HG02884 (cell line): ENCODE results near the gene SYAP1.
"Not testable (repeated sequence)": the region's sequence is repeated elsewhere in the genome, so short reads cannot be mapped to it uniquely, and the experiment has no call there.

Experiments used
- ATAC-seq: cut with Tn5 transposase; IDR thresholded peaks from one replicate; pipeline ENCODE4 v1.9.1; 2021; ENCODE audit warnings: mild to moderate bottlenecking, moderate library complexity; ENCODE audit not compliant: unreplicated experiment

SYAP1 gene

GRCh38 chrX:16722481-16722880 is 3.1 kb downstream of the SYAP1 start:
- ATAC-seq = no peak

GRCh38 chrX:16725072-16725471 is 5.7 kb downstream of the SYAP1 start:
- ATAC-seq = no peak

- ATAC-seq = not testable (repeated sequence)
Measured at GRCh38 chrX:16726347-16726988, 7.1 kb downstream of the SYAP1 start.

DNA sequence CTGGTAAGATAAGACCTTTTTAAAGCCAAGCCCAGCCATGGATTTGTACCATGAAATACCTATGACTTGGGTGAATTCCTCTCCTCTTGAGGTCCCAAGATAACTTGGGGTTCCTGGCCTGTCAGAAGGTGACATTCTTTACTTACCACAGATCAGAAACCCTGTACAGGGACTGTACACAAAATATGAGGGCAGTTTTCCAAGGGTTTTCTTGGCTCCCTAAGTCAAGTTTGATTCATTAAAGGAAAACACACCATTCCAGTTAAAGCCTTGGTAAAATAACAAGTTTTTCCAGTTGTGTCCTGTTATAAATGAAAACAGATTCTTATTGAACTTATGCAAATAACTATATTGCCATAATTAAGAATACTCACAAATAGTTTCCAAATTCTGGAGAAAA is 8.2 kb downstream of the SYAP1 start:
- no peak for ATAC-seq

DNA sequence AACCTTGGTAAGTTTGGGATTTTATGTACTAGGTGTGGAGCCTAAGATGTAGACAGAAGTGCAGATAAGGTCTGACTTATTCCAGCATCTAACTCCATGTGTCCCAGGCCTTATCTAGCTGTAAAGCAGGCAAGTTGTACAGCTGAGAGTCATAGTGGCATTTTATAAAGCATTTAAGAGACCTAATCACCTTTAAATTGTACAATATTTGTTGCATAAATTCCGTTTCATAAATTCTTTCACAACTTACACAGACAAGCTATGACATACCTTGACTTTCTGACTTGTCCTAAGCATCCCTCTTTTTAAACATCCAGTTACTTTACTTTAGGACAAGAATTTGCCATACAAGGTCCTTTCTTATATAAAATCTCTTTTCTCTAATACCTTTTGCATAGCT is 11.0 kb downstream of the SYAP1 start:
- ATAC-seq = no peak

DNA sequence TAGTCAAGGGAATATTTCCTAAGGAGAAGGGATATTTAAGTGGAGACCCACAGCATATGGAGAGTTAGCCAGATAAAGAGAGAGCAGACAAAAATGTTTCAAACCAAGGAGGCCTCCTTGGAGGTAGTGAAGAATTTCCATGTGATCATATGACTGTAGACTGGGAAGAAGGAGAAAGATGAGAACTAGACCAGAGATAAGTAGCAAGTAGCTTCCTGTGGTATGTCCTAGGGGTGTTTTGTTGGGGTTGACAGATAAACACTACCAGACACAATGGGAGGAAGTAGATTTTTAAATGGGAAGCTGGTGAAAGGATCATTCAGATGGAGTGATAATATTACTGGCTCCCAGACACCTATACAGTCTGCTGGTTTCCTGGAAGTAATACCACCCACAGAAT is 13.6 kb downstream of the SYAP1 start:
- no peak for ATAC-seq

- ATAC-seq = no peak
Measured at GRCh38 chrX:16737024-16737423, 17.6 kb downstream of the SYAP1 start.

GRCh38 chrX:16739574-16739973 is 20.2 kb downstream of the SYAP1 start:
- ATAC-seq = no peak

DNA sequence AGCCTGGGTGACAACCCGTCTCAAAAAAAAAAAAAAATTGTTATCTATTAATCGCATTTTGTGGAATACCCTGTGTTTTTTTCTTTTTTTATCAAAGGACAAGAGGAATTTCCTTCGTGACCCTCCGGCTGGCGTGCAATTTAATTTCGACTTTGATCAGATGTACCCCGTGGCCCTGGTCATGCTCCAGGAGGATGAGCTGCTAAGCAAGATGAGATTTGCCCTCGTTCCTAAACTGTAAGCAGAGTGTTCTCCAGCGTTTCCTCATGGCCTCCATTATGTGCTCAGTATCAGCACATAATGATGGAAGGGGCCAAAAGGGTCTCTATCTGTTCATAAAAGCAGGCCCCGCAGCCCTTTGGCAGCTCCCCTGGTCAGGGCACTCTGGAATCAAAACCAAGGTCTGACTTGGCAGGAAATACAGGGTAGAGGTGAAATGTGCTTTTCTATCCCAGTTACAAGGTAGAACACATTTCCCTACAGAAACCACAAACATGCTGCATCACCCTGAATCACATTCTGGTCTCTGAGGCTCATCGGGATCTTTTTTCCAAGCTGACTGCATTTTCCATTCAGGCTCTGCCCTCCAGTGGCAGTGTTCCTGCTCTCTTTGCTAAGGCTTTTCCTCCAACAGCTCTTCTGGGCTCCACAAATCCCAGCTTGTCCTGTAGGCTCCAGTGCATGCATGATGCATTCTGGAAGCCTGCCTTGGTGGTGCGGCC is 24.4 kb downstream of the SYAP1 start:
- ATAC-seq = no peak

- ATAC-seq = no peak
Measured at GRCh38 chrX:16745102-16745501, 25.7 kb downstream of the SYAP1 start.

GRCh38 chrX:16745659-16746058 is 26.2 kb downstream of the SYAP1 start:
- ATAC-seq = no peak

- ATAC-seq = no peak
Measured at GRCh38 chrX:16748425-16748824, 29.0 kb downstream of the SYAP1 start.

DNA sequence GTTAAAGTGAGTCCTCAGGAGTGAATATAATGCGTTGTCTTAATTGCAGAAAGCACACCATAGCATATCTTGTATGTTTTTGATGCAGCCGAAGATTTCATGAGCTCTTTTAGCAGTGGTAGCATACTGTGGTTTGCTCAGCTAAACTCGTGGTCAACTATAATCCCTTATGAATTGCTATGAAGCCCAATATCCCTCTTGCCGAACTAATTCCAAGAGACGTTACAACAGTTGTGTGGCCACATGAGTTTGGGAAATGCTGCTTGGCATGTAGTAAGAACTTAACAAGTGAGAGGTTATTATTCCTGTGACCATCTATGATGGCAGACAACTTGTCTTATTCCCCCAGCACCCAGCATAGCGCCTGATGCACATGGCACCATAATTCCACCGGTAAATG is 30.7 kb downstream of the SYAP1 start:
- no peak for ATAC-seq

GRCh38 chrX:16754019-16754418 is 34.6 kb downstream of the SYAP1 start:
- ATAC-seq = no peak

- ATAC-seq = no peak
Measured at GRCh38 chrX:16756724-16757123, 37.3 kb downstream of the SYAP1 start.

DNA sequence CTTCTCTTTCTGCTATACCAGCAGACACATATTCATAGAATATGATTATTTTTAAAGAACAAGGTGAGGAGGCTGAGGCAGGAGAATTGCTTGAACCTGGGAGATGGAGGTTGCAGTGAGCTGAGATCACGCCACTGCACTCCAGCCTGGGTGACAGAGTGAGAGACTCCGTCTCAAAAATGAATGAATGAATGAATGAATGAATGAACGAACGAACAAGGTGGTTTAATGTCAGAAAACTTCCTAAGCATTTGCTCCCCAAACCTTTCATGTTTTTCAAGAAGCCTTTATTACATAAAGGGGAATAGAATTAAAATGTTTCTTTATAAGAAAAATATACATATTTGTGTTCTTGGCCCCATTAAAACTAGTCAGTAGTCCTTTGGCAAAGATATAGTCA is 42.1 kb downstream of the SYAP1 start:
- not testable (repeated sequence) for ATAC-seq

GRCh38 chrX:16762579-16762978 is 43.2 kb downstream of the SYAP1 start:
- no peak for ATAC-seq

DNA sequence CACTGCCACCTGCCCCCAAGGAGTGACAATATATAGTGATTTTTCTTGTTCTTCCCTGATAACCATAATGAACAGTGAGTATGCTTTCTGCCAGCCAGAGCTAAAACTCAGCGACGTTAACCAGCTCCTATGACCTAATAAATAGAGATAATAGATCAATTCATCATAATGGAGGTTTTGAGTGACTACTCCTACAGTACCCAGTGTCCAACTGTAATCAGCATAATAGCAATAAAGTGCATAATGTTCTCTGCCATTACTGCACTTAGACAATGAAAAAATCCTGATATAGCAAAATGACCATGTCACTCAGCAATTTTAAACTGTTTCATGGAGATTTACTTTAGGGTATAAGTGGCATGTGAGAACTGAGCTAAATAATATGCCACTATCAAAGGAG is 46.2 kb downstream of the SYAP1 start:
- no peak for ATAC-seq

DNA sequence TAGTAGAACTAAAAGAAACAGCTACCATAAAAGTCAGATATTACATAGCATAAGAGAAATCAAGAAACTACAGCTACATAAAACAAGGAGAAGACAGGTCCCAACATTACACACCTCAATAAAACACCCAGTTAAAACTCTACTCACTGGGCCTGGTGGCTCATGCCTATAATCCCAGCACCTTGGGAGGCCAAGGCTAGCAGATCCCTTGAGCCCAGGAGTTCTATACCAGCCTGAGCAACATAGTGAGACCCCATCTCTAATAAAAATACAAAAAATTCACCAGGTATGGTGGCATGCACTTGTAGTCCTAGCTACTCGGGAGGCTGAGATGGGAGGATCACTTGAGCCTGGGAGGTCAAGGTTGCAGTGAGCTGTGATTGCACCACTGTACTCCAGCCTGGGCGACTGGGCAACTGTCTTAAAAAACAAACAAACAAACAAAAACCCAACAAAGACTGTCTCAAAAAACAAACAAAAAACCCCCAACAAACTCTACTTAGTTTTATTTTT is 51.6 kb downstream of the SYAP1 start:
- ATAC-seq = no peak

DNA sequence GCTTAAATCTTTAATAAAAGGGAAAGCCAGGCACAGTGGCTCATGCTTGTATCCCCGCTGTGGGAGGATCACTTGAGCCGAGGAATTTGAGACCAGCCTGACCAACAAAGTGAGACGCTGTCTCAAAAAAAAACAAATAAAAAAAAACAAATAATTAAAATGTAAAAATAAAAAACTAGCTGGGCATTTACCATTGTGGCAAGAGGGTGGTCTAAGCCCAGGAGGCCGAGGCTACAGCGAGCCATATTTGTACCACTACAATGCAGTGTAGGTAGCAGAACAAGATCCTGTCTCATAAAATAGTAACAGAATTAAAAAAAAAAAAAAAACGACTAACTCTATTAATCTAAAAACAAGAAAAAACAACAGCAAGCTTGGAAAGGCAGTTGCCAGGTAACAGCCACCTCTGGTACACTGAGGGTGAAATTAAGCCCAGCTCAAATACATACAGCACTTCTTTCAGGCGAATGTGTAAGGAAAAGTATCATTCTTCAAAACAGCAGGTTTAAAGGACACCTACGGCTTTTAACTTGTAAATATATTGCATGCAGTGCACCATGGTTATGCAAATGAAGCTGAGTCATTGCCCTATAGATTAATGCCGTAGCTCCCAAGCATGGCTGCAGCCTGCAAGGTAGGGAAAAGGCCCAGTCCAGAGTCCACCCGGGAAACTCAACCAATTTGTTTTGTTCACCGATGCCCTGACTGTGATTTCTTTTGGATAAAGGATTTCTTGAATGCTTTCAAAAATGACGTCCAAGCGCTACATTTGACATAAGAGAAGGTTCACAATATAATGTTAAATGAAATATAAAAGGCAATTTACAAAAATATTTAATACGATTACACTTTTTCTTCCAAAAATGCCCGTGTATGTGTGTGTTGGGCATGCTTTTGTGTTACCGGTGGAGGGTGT is 52.3 kb downstream of the SYAP1 start:
- no peak for ATAC-seq

DNA sequence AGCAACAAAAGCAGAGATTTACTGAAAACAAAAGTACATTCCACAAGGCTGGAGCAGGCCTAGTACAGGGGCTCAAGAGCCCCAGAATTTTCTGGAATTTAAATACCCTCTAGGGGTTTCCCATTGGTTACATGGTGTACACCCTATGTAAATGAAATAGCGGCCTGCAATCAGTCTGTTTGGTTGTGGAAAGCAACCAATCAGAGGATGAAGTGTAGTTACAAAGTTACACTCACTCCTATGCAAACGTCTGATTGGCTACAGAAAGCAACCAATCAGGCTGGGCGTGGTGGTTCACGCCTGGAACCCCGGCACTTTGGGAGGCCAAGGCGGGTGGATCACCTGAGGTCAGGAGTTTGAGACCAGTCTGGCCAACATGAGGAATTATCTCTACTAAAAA is 53.0 kb downstream of the SYAP1 start:
- no peak for ATAC-seq

- ATAC-seq = no peak
Measured at GRCh38 chrX:16774746-16775145, 55.3 kb downstream of the SYAP1 start.
